ENCODE data around the gene CACNA1B.
"Not testable (repeated sequence)": the region's sequence is repeated elsewhere in the genome, so short reads cannot be mapped to it uniquely, and the experiment has no call there.

Gene CACNA1B

GRCh38 chr9:138016406-138017187 lies 139.0 kb downstream of the CACNA1B start:
- peaks cover 1 to 13% of the 10 kb centered on the region in 2 donors for H3K27me3 ChIP-seq (ENCODE audit: control insufficient read depth in 1 of 2, insufficient read depth in 2 of 2, low read length in 2 of 2)
- H3K9me3 ChIP-seq (ENCODE audit: control insufficient read depth in 2 of 2, low read length in 2 of 2): no peaks in the 10 kb centered on the region
- H3K4me3 ChIP-seq (ENCODE audit: low read length in 2 of 2): no peak overlapping the region
- no peaks in the 10 kb centered on the region for H3K36me3 ChIP-seq (ENCODE audit: control insufficient read depth in 2 of 2, insufficient read depth in 2 of 2, low read length in 2 of 2)
- no peaks in the 10 kb centered on the region for H3K4me1 ChIP-seq (ENCODE audit: control insufficient read depth, insufficient read depth, low read length)
- no peak overlapping the region for H3K27ac ChIP-seq (ENCODE audit: low read length)
- no peak overlapping the region for H3K9ac ChIP-seq (ENCODE audit: low read length in 2 of 2)

GRCh38 chr9:138017200-138017599 lies 139.6 kb downstream of the CACNA1B start:
- no peaks in the 10 kb centered on the region for H3K36me3 ChIP-seq (ENCODE audit: control insufficient read depth in 2 of 2, insufficient read depth in 2 of 2, low read length in 2 of 2)
- no peak overlapping the region for H3K27ac ChIP-seq (ENCODE audit: low read length)
- H3K4me3 ChIP-seq (ENCODE audit: low read length in 2 of 2): no peak overlapping the region
- peaks cover 8 to 16% of the 10 kb centered on the region in 2 donors for H3K27me3 ChIP-seq (ENCODE audit: control insufficient read depth in 1 of 2, insufficient read depth in 2 of 2, low read length in 2 of 2)
- no peak overlapping the region for H3K9ac ChIP-seq (ENCODE audit: low read length in 2 of 2)
- no peaks in the 10 kb centered on the region for H3K9me3 ChIP-seq (ENCODE audit: control insufficient read depth in 2 of 2, low read length in 2 of 2)
- no peaks in the 10 kb centered on the region for H3K4me1 ChIP-seq (ENCODE audit: control insufficient read depth, insufficient read depth, low read length)

- H3K27ac ChIP-seq (ENCODE audit: low read length); H3K36me3 ChIP-seq (ENCODE audit: control insufficient read depth in 2 of 2, insufficient read depth in 2 of 2, low read length in 2 of 2); H3K9me3 ChIP-seq (ENCODE audit: control insufficient read depth in 2 of 2, low read length in 2 of 2); H3K4me1 ChIP-seq (ENCODE audit: control insufficient read depth, insufficient read depth, low read length); H3K9ac ChIP-seq (ENCODE audit: low read length in 2 of 2); H3K4me3 ChIP-seq (ENCODE audit: low read length in 2 of 2): not testable (repeated sequence)
- H3K27me3 ChIP-seq (ENCODE audit: control insufficient read depth in 1 of 2, insufficient read depth in 2 of 2, low read length in 2 of 2): peaks cover 20 to 25% of the 10 kb centered on the region in 2 donors
Observed at GRCh38 chr9:138019514-138019913, 141.9 kb downstream of the CACNA1B start.

- Histone ChIP-seq H3K9ac (ENCODE audit: low read length in 2 of 2) (no peak overlapping the region), H3K4me3 (ENCODE audit: low read length in 2 of 2) (no peak overlapping the region), H3K27me3 (ENCODE audit: control insufficient read depth in 1 of 2, insufficient read depth in 2 of 2, low read length in 2 of 2) (peaks cover 24 to 29% of the 10 kb centered on the region in 2 donors)
Observed at GRCh38 chr9:138020120-138020794, 142.7 kb downstream of the CACNA1B start.

GRCh38 chr9:138020795-138021182 lies 143.2 kb downstream of the CACNA1B start:
- Histone ChIP-seq H3K4me3 (ENCODE audit: low read length in 2 of 2) (no peak overlapping the region), H3K27me3 (ENCODE audit: control insufficient read depth in 1 of 2, insufficient read depth in 2 of 2, low read length in 2 of 2) (peaks cover 26 to 29% of the 10 kb centered on the region in 2 donors), H3K9ac (ENCODE audit: low read length in 2 of 2) (no peak overlapping the region), H3K27ac (ENCODE audit: low read length) (no peak overlapping the region), H3K4me1 (ENCODE audit: control insufficient read depth, insufficient read depth, low read length) (peaks cover 5% of the 10 kb centered on the region), H3K9me3 (ENCODE audit: control insufficient read depth in 2 of 2, low read length in 2 of 2) (no peaks in the 10 kb centered on the region), H3K36me3 (ENCODE audit: control insufficient read depth in 2 of 2, insufficient read depth in 2 of 2, low read length in 2 of 2) (no peaks in the 10 kb centered on the region)

More at GRCh38 chr9:138020120-138020794, 142.7 kb downstream of the CACNA1B start:
- Histone ChIP-seq H3K36me3 (ENCODE audit: control insufficient read depth in 2 of 2, insufficient read depth in 2 of 2, low read length in 2 of 2) (no peaks in the 10 kb centered on the region), H3K4me1 (ENCODE audit: control insufficient read depth, insufficient read depth, low read length) (peaks cover 5% of the 10 kb centered on the region), H3K27ac (ENCODE audit: low read length) (no peak overlapping the region), H3K9me3 (ENCODE audit: control insufficient read depth in 2 of 2, low read length in 2 of 2) (no peaks in the 10 kb centered on the region)

GRCh38 chr9:138021251-138022056 lies 143.9 kb downstream of the CACNA1B start:
- peaks cover 24 to 29% of the 10 kb centered on the region in 2 donors for H3K27me3 ChIP-seq (ENCODE audit: control insufficient read depth in 1 of 2, insufficient read depth in 2 of 2, low read length in 2 of 2)
- H3K27ac ChIP-seq (ENCODE audit: low read length): no peak overlapping the region
- H3K9me3 ChIP-seq (ENCODE audit: control insufficient read depth in 2 of 2, low read length in 2 of 2): no peaks in the 10 kb centered on the region
- H3K4me3 ChIP-seq (ENCODE audit: low read length in 2 of 2): no peak overlapping the region
- H3K4me1 ChIP-seq (ENCODE audit: control insufficient read depth, insufficient read depth, low read length): peaks cover 5% of the 10 kb centered on the region
- H3K9ac ChIP-seq (ENCODE audit: low read length in 2 of 2): no peak overlapping the region
- no peaks in the 10 kb centered on the region for H3K36me3 ChIP-seq (ENCODE audit: control insufficient read depth in 2 of 2, insufficient read depth in 2 of 2, low read length in 2 of 2)

GRCh38 chr9:138022121-138022741 lies 144.6 kb downstream of the CACNA1B start:
- Histone ChIP-seq H3K4me3 (ENCODE audit: low read length in 2 of 2) (no peak overlapping the region), H3K27ac (ENCODE audit: low read length) (no peak overlapping the region), H3K36me3 (ENCODE audit: control insufficient read depth in 2 of 2, insufficient read depth in 2 of 2, low read length in 2 of 2) (no peaks in the 10 kb centered on the region), H3K9ac (ENCODE audit: low read length in 2 of 2) (no peak overlapping the region), H3K4me1 (ENCODE audit: control insufficient read depth, insufficient read depth, low read length) (peaks cover 5% of the 10 kb centered on the region), H3K27me3 (ENCODE audit: control insufficient read depth in 1 of 2, insufficient read depth in 2 of 2, low read length in 2 of 2) (peaks cover 22 to 29% of the 10 kb centered on the region in 2 donors), H3K9me3 (ENCODE audit: control insufficient read depth in 2 of 2, low read length in 2 of 2) (no peaks in the 10 kb centered on the region)

GRCh38 chr9:138022756-138023393 lies 145.3 kb downstream of the CACNA1B start:
- Histone ChIP-seq H3K36me3 (ENCODE audit: control insufficient read depth in 2 of 2, insufficient read depth in 2 of 2, low read length in 2 of 2) (no peaks in the 10 kb centered on the region), H3K4me3 (ENCODE audit: low read length in 2 of 2) (no peak overlapping the region), H3K27me3 (ENCODE audit: control insufficient read depth in 1 of 2, insufficient read depth in 2 of 2, low read length in 2 of 2) (peaks cover 21 to 29% of the 10 kb centered on the region in 2 donors), H3K27ac (ENCODE audit: low read length) (no peak overlapping the region), H3K9me3 (ENCODE audit: control insufficient read depth in 2 of 2, low read length in 2 of 2) (no peaks in the 10 kb centered on the region), H3K9ac (ENCODE audit: low read length in 2 of 2) (no peak overlapping the region), H3K4me1 (ENCODE audit: control insufficient read depth, insufficient read depth, low read length) (peaks cover 5% of the 10 kb centered on the region)

GRCh38 chr9:138023394-138024124 lies 146.0 kb downstream of the CACNA1B start:
- Histone ChIP-seq H3K36me3 (ENCODE audit: control insufficient read depth in 2 of 2, insufficient read depth in 2 of 2, low read length in 2 of 2) (no peaks in the 10 kb centered on the region), H3K9me3 (ENCODE audit: control insufficient read depth in 2 of 2, low read length in 2 of 2) (no peaks in the 10 kb centered on the region), H3K27me3 (ENCODE audit: control insufficient read depth in 1 of 2, insufficient read depth in 2 of 2, low read length in 2 of 2) (peaks cover 21 to 29% of the 10 kb centered on the region in 2 donors), H3K4me1 (ENCODE audit: control insufficient read depth, insufficient read depth, low read length) (peaks cover 5% of the 10 kb centered on the region), H3K4me3 (ENCODE audit: low read length in 2 of 2) (no peak overlapping the region), H3K27ac (ENCODE audit: low read length) (no peak overlapping the region), H3K9ac (ENCODE audit: low read length in 2 of 2) (no peak overlapping the region)

Measured in stomach smooth muscle (tissue), 2 donors.